ENCODE data around the gene KHK.

Gene KHK

GRCh38 chr2:27139310-27139709 is 52.7 kb downstream of the KHK start, which contains the start of gene PRR30:
PRR30 (minus strand) TSS chr2:27139410; CDS start chr2:27138329, 1,081 bp downstream.
- Mint-ChIP-seq H3K4me3 (no peak within 1 kb of the TSS), H3K27me3 (peaks cover 44% of the 10 kb centered on the region), H3K36me3 (peaks cover 2% of the 10 kb centered on the region), H3K4me1 (peaks cover 9% of the 10 kb centered on the region), H3K9me3 (peaks cover 1% of the 10 kb centered on the region), H3K27ac (no peak within 1 kb of the TSS)
- CTCF ChIA-PET, result interaction anchor here (0.9 kb wide), 1 partner anchor 30 kb away, joined by 3 read pairs; no protein-coding TSS in a partner anchor
- no peak for DNase-seq

GRCh38 chr2:27143285-27143684 is 56.7 kb downstream of the KHK start:
- peaks cover 50% of the 10 kb centered on the region for H3K27me3 Mint-ChIP-seq
- no peaks in the 10 kb centered on the region for H3K36me3 Mint-ChIP-seq
- H3K27ac Mint-ChIP-seq, result no peak overlapping the region
- DNase-seq, result no peak
- peaks cover 1% of the 10 kb centered on the region for H3K9me3 Mint-ChIP-seq
- CTCF ChIA-PET, result interaction anchor here (1.5 kb wide), 1 partner anchor 20 kb away, joined by 3 read pairs; the partner anchor contains the start of gene ABHD1
- no peaks in the 10 kb centered on the region for H3K4me1 Mint-ChIP-seq
- no peak overlapping the region for H3K4me3 Mint-ChIP-seq

GRCh38 chr2:27145682-27146081 is 59.1 kb downstream of the KHK start:
- Mint-ChIP-seq H3K9me3 (peaks cover 1% of the 10 kb centered on the region), H3K4me3 (no peak overlapping the region), H3K27ac (no peak overlapping the region), H3K27me3 (peaks cover 62% of the 10 kb centered on the region), H3K36me3 (no peaks in the 10 kb centered on the region), H3K4me1 (no peaks in the 10 kb centered on the region)
- CTCF ChIA-PET, result no interaction called here
- no peak for DNase-seq

GRCh38 chr2:27147935-27148334 is 61.4 kb downstream of the KHK start:
- Mint-ChIP-seq H3K4me3 (no peak overlapping the region), H3K36me3 (no peaks in the 10 kb centered on the region), H3K27ac (no peak overlapping the region), H3K27me3 (peaks cover 61% of the 10 kb centered on the region), H3K9me3 (peaks cover 1% of the 10 kb centered on the region), H3K4me1 (no peaks in the 10 kb centered on the region)
- DNase-seq, result no peak
- CTCF ChIA-PET, result no interaction called here

GRCh38 chr2:27148801-27149439 is 62.3 kb downstream of the KHK start, which contains the start of gene TCF23:
TCF23 (plus strand) TSS chr2:27149004; CDS start chr2:27149134, 130 bp downstream.
- Mint-ChIP-seq H3K36me3 (no peaks in the 10 kb centered on the region), H3K9me3 (no peaks in the 10 kb centered on the region), H3K4me3 (no peak within 1 kb of the TSS), H3K27ac (no peak within 1 kb of the TSS), H3K27me3 (peaks cover 57% of the 10 kb centered on the region), H3K4me1 (no peaks in the 10 kb centered on the region)
- CTCF ChIA-PET, result interaction anchor here (1.5 kb wide), 1 partner anchor 21 kb away, joined by 5 read pairs; no protein-coding TSS in a partner anchor
- DNase-seq, result no peak

- Mint-ChIP-seq H3K4me1 (no peaks in the 10 kb centered on the region), H3K4me3 (no peak overlapping the region), H3K36me3 (no peaks in the 10 kb centered on the region), H3K27me3 (peaks cover 53% of the 10 kb centered on the region), H3K9me3 (no peaks in the 10 kb centered on the region), H3K27ac (no peak overlapping the region)
- CTCF ChIA-PET, result interaction anchor here (1.5 kb wide), 1 partner anchor 20 kb away, joined by 5 read pairs; no protein-coding TSS in a partner anchor
- no peak for DNase-seq
Observed at GRCh38 chr2:27149570-27150405, 63.2 kb downstream of the KHK start.
